Measurements from ENCODE around the gene DES.

The DES gene

GRCh38 chr2:219453671-219454590 lies 35.8 kb downstream of the DES start:
- DNase-seq (ENCODE audit: low read depth in 2 of 2): no peak

- no peak for DNase-seq (ENCODE audit: low read depth in 2 of 2)
Observed at GRCh38 chr2:219455581-219455980, 37.4 kb downstream of the DES start.

DNA sequence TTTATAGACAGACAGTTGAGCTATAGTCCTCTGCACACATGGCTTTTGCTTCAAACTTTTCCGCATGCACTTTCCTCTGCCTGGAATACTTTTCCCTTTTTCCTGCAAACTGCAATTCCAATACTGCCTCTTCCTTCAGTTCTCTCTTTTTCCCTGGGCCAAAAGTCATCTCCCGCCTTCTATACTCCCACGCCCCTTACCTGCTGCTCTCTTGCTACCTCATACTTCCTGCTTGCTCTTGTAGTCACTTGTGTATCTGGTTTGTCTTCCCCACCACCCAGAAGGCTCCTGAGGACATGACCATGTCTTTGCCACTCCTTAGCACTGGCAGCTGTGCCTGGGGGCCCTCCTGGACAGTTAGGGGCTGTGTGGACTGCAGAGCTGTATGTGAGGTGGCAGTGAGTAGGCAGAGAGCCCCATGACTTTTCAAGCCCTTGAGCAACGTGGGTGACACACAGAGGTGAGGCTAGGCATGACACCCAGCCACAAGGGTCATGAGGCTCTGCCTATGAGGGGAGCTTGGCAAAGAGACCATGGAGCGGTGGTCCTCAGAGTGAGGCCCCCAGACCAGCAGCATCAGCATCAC lies 39.7 kb downstream of the DES start:
- no peak for DNase-seq (ENCODE audit: low read depth in 2 of 2)

DNA sequence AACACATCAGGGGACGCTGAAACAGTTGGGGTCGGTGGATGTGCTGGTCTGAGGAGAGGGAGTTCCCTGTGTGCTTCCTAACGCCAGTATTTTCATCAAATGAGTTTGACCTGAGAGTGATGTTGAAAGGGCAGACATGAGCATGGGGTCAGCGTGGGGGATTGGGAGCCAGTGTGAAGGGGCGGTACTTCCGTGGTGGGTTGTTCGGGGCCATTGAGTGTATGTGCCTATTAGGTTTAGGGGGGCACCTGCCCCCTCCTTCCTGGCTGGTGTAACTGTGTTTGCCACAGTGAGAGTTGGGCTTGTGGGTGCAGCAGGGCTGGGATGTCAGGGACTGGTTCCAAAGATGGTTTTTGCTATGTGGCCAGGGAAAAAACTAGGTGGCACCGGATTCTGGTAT lies 40.8 kb downstream of the DES start:
- DNase-seq (ENCODE audit: low read depth in 2 of 2): no peak

GRCh38 chr2:219459460-219460311 lies 41.5 kb downstream of the DES start:
- peak in 1 of 2 donors; percentile 12 for DNase-seq (ENCODE audit: low read depth in 2 of 2)

DNA sequence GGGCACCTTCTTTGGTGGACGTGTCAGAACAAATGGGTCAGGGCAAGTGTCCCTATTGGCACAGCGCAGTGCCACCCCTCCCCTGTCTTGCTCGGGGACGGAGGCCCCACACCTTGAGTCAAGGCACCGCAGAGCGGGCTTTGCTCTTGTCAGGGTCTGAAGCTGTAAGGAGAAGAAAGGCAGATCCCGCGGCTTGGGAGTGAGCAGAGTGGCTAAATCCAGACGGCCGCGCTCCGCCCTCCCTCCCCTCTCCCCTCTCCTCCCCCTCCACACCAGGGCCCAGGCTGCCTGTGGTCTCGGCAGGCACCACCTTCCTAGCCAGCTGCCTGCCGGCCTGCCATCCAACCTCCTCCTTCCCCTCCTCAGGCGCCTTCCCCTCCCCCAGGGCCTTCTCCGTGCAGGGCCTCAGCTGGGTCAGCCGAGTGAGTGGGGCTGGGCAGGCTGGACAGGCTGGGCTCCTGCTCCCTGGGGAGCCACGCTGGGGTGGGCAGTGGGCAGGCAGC lies 42.3 kb downstream of the DES start:
- no peak for DNase-seq (ENCODE audit: low read depth in 2 of 2)

DNA sequence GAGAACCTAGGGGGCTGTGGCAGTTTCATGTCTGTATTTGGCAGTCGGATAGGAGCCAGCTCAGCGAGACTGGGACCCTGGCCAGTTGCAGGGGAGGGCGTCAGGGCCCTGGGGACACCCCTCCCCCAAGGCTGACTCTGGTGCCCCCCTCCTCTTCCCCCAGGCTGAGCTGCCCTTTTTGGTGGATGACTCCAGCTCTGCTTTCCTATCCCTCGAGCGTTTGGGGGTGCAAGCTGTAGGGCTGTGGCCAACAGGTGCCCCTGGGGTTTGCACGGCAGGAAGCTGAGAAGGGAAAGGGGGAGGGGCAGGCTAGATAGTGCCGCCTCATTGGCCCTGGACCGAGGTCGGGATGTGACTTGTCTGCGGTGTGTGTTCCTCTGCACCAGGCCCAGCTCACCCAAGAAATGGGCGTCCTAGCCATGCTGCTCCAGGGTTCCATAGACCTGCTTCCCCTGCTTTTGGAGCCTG lies 42.9 kb downstream of the DES start:
- DNase-seq (ENCODE audit: low read depth in 2 of 2): no peak

- no peak for DNase-seq (ENCODE audit: low read depth in 2 of 2)
Observed at GRCh38 chr2:219461669-219462068, 43.5 kb downstream of the DES start.

GRCh38 chr2:219462349-219462748 lies 44.2 kb downstream of the DES start:
- no peak for DNase-seq (ENCODE audit: low read depth in 2 of 2)

DNA sequence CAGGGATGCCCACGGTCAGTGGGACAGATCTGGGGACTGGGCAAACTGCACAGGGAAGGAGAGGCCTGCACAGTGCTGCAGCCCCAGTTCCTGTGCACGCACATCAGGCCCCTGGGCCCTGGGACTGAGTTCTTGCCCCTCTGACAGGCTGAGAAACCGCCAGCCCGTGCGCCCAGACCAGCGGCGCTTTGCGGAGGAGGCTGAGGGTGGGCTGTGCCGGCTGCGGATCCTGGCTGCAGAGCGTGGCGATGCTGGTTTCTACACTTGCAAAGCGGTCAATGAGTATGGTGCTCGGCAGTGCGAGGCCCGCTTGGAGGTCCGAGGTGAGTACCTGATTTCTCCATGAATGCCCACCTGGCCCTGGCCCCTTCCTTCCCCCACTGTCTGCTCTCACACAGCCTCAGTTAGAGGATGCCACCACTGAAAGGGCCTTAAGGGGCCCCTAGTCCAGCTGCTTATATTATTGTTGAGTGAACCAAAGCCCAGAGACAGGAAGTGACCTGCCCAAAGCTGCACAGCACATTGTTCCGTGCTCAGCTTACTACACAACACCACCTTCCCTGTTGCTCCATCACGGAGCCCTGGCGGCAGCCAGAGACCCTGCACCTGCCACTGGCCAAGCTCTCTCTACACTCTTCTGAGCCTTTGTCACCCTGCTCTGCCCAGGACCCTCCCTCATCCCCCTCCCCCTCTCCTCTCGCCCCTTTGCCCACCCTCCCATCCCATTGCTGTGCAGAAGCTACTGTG lies 46.3 kb downstream of the DES start:
- no peak for DNase-seq (ENCODE audit: low read depth in 2 of 2)

DNA sequence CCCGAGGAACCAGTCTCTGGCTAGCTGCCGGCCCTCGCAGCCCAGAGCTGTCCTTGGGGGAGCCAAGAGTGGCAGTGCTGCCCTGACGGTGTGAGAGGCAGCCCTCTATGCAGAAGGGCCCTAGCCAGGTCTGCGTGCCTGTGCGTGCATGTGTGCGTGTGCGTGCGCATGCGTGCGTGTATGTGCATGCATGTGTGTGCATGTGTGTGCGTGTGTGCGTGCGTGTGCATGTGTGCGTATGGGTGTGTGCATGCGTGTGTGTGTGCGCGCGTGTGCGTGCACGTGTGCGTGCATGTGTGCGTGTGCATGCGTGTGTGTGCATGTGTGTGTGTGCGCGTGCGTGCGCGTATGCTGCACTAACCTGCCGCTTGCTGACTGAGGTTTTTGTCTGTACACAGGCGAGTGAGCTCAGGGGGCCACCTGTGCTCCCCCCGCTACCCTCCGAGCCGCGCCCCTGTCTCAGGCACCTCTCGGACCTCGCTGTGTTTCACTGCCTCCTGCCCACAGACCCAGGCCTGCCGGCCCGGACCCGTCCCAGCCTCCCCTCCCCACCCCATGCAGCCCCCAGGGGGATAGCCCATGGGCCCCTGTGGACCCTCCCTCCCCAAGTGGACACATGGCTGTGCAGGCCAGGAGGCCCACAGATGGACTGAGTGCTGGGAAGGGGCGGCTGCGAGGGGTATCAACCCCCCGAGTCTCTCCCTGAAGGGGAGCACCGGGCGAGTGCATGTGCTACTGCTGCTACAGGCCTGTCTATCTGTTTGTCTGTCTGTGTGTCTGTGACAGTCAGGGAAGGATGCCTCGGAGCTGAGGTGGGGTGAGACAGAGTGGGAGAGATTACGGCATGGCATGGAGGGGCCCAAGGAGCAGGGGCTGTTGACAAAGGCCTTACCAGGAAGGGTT lies 47.7 kb downstream of the DES start:
- DNase-seq (ENCODE audit: low read depth in 2 of 2): no peak

- no peak for DNase-seq (ENCODE audit: low read depth in 2 of 2)
Observed at GRCh38 chr2:219466816-219467735, 48.9 kb downstream of the DES start.

DNA sequence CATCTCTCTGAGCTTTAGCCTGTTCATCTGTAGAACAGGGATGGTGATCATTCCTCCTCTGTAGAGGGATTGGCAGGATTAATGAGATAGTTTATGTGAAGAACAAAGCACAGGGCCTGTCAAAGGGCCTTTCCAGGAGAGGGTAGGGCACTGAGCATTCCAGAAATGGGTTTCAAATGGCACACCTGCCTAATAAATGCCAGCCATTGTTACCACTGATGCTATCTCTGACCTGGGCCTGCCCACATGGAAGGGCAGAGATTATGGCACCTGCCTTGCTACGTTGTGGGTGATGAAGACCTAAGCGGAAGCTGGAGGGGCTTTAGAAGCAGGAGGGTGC lies 49.5 kb downstream of the DES start:
- no peak for DNase-seq (ENCODE audit: low read depth in 2 of 2)

DNA sequence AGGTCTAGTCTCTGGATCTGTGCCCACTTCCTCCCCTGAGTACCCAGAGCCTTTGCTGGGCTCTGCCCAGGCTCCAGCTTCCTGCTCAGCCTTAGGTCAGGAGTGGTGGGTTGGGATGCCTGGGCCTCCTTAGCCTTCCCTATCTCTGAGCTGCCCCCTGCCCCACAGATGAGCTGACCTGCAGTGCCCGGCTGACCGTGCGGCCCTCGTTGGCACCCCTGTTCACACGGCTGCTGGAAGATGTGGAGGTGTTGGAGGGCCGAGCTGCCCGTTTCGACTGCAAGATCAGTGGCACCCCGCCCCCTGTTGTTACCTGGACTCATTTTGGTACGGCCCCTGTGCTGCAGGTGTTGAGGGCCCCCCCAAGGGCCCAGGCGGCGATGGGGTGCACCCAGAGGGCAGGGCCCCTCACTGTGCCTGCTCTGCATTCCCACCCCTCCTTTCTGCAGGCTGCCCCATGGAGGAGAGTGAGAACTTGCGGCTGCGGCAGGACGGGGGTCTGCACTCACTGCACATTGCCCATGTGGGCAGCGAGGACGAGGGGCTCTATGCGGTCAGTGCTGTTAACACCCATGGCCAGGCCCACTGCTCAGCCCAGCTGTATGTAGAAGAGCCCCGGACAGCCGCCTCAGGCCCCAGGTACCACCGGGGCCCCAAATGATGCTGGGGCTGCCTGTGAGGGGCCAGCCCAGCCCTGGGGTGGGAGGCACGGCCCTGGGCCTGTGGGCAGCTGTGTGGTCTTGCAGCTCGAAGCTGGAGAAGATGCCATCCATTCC lies 50.4 kb downstream of the DES start:
- no peak for DNase-seq (ENCODE audit: low read depth in 2 of 2)

- DNase-seq (ENCODE audit: low read depth in 2 of 2): no peak
Observed at GRCh38 chr2:219469186-219469724, 51.1 kb downstream of the DES start.

GRCh38 chr2:219470429-219470828 lies 52.3 kb downstream of the DES start:
- no peak for DNase-seq (ENCODE audit: low read depth in 2 of 2)

DNA sequence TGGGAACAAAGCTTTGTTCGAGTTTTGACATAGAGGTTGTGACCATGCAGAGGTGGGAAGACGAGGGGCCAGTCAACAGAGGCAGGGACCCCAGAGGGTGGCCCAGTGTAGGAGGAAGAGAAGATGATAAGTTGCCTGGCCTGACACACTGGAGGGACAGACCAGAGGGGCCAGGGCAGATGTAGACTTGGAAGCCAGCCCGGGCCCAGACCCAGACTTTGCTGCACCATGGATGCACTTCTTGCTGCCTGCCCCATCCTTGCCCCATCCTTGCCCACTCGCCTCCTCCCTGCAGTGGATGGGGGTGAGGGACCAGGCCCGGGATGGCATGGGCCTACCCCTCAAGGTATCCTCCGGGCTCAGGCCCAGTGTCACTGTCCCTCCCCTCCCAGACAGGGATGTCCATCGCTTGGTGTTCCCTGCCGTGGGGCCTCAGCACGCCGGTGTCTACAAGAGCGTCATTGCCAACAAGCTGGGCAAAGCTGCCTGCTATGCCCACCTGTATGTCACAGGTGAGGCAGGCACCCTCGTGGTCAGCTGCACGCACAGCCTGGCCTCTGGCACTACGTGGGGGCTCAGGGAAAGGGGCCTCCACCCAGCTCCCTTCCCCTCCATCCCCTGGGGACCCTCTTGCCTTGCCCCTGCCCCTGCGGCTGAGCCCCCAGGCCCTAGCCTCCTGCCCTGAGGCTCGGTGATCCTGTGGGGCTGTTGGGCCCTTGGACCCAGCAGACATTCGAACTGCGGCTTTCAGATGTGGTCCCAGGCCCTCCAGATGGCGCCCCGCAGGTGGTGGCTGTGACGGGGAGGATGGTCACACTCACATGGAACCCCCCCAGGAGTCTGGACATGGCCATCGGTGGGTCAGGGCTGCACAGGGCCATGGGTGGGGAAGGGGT lies 53.5 kb downstream of the DES start:
- DNase-seq (ENCODE audit: low read depth in 2 of 2): no peak

Measured in activated CD4-positive, alpha-beta T cell treated with anti-CD3 and anti-CD28 coated beads for 24 hours (primary cell).